ENCODE results near the gene ACTRT1.

Gene ACTRT1

GRCh38 chrX:128019218-128019617 is 33.0 kb downstream of the ACTRT1 start:
- Histone ChIP-seq H3K4me3 (ENCODE audit: low read length) (no peak overlapping the region), H3K4me2 (ENCODE audit: low read length) (no peak overlapping the region), H3K9me2 (replicated peaks; ENCODE audit: control insufficient read depth, low read length) (no peaks in the 10 kb centered on the region), H4K20me1 (ENCODE audit: control insufficient read depth, insufficient read depth, low read depth, low read length) (no peaks in the 10 kb centered on the region), H3K4me1 (ENCODE audit: control insufficient read depth, low read length) (no peaks in the 10 kb centered on the region), H3K27me3 (ENCODE audit: control insufficient read depth, low read length) (no peaks in the 10 kb centered on the region), H3K36me3 (ENCODE audit: control insufficient read depth, low read length) (no peaks in the 10 kb centered on the region), H3K9me3 (ENCODE audit: control insufficient read depth, insufficient read depth, low read length) (no peaks in the 10 kb centered on the region), H3F3A (ENCODE audit: control insufficient read depth, insufficient read depth) (no peaks in the 10 kb centered on the region), H3K27ac (ENCODE audit: low read depth, low read length) (no peak overlapping the region), H3K79me2 (ENCODE audit: control insufficient read depth, low read length) (no peaks in the 10 kb centered on the region)
- TF ChIP-seq EZH2phosphoT487 (IDR thresholded peaks at IDR 0.05; ENCODE audit: borderline replicate concordance, low read length), result no peak
- no peak for TF ChIP-seq CTCF (IDR thresholded peaks at IDR 0.05; ENCODE audit: low read depth, low read length, poor library complexity, severe bottlenecking)

DNA sequence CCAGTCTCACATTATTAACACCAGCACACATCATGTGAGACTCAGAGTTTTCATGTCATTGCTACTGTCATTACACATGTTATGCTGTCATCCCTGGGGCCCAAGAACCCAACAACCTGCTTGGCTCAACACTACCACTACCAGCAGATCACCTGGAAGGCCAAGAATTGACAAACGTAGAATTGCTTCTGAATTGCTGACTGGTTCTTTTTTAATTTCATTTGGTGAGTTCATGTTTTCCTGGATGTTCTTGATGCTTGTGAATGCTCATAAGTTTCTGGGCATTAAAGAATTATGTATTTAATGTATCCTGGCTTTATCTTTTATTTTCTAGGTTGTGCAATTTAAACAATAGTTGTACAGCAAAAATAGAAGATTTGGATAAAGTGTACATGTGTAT is 40.2 kb downstream of the ACTRT1 start:
- Histone ChIP-seq H4K20me1 (ENCODE audit: control insufficient read depth, insufficient read depth, low read depth, low read length) (no peaks in the 10 kb centered on the region), H3K36me3 (ENCODE audit: control insufficient read depth, low read length) (no peaks in the 10 kb centered on the region), H3K9me3 (ENCODE audit: control insufficient read depth, insufficient read depth, low read length) (no peaks in the 10 kb centered on the region), H3K4me2 (ENCODE audit: low read length) (no peak overlapping the region), H3K4me3 (ENCODE audit: low read length) (no peak overlapping the region), H3K27ac (ENCODE audit: low read depth, low read length) (no peak overlapping the region), H3F3A (ENCODE audit: control insufficient read depth, insufficient read depth) (no peaks in the 10 kb centered on the region), H3K27me3 (ENCODE audit: control insufficient read depth, low read length) (no peaks in the 10 kb centered on the region), H3K79me2 (ENCODE audit: control insufficient read depth, low read length) (no peaks in the 10 kb centered on the region), H3K4me1 (ENCODE audit: control insufficient read depth, low read length) (no peaks in the 10 kb centered on the region), H3K9me2 (replicated peaks; ENCODE audit: control insufficient read depth, low read length) (no peaks in the 10 kb centered on the region)
- TF ChIP-seq EZH2phosphoT487 (IDR thresholded peaks at IDR 0.05; ENCODE audit: borderline replicate concordance, low read length) (no peak), CTCF (IDR thresholded peaks at IDR 0.05; ENCODE audit: low read depth, low read length, poor library complexity, severe bottlenecking) (no peak)

GRCh38 chrX:128007882-128008281 is 44.3 kb downstream of the ACTRT1 start:
- Histone ChIP-seq H3K27ac (ENCODE audit: low read depth, low read length) (no peak overlapping the region), H4K20me1 (ENCODE audit: control insufficient read depth, insufficient read depth, low read depth, low read length) (no peaks in the 10 kb centered on the region), H3K4me1 (ENCODE audit: control insufficient read depth, low read length) (no peaks in the 10 kb centered on the region), H3K4me3 (ENCODE audit: low read length) (no peak overlapping the region), H3K4me2 (ENCODE audit: low read length) (no peak overlapping the region), H3K79me2 (ENCODE audit: control insufficient read depth, low read length) (no peaks in the 10 kb centered on the region), H3K27me3 (ENCODE audit: control insufficient read depth, low read length) (no peaks in the 10 kb centered on the region), H3K9me2 (replicated peaks; ENCODE audit: control insufficient read depth, low read length) (no peaks in the 10 kb centered on the region), H3F3A (ENCODE audit: control insufficient read depth, insufficient read depth) (no peaks in the 10 kb centered on the region), H3K36me3 (ENCODE audit: control insufficient read depth, low read length) (no peaks in the 10 kb centered on the region), H3K9me3 (ENCODE audit: control insufficient read depth, insufficient read depth, low read length) (no peaks in the 10 kb centered on the region)
- TF ChIP-seq EZH2phosphoT487 (IDR thresholded peaks at IDR 0.05; ENCODE audit: borderline replicate concordance, low read length), result no peak
- TF ChIP-seq CTCF (IDR thresholded peaks at IDR 0.05; ENCODE audit: low read depth, low read length, poor library complexity, severe bottlenecking), result no peak

Data from DOHH2 (cell line).